Cerebellar cortex (tissue), 1 donor: ENCODE results near the gene CEACAM3.
"Not testable (repeated sequence)": the region's sequence is repeated elsewhere in the genome, so short reads cannot be mapped to it uniquely, and the experiment has no call there.

Experiments
- DNase-seq: peaks from one replicate; pipeline ENCODE4 v3.0.0-alpha.2; 2015; ENCODE audit warnings: low spot score

CEACAM3 gene

DNA sequence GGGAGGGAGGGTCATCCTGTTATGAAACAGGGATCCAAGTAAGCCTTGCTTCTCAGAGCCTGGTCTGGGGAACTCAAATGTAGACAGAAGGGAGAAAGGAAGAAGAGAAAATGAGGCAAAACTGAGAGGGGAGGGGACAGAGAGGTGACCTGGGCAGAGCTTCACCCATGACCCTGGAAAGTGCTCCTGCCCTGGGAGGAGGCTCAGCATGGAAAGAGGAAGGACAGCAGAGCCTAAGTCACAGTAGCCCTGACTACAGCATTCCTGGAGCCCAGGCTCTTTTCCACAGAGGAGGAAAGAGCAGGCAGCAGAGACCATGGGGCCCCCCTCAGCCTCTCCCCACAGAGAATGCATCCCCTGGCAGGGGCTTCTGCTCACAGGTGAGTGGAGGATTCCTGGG lies at the start of gene CEACAM3:
CEACAM3 (plus strand) TSS at position 226 of the 400 bp plus-strand sequence; CDS start at position 317, 91 bp downstream.
- no peak for DNase-seq

DNA sequence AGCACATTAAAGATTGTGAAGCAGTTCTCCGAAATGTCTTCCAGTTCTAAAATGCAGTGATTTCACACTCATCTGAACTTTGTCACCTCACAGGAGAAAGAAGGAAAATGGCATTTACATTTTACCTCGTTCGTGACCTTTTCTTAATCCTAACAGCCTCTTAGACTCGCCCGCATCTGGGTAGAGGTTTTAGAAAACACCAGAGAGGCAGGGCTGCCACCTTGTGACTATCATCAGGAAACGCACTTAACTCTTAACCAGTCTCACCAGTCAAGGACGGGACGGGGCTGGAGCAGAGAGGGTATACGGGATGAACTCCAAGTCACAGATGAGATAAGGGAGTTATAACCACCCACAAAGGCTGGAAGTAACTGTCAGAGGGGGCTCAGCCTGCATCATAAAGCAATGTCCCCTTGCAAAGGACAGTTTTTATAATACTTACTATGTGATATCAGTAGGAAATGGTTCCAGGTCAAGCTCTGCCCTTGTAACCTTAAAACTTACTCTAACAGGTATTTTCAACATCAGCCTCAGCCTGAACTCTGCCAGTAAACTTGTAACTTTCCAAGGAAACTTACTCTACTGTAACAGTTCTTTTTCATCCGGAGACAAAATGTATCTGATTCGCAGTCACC lies 49.7 kb upstream of the CEACAM3 start:
- DNase-seq, result peak; percentile 58

GRCh38 chr19:41748012-41748411 lies 48.4 kb upstream of the CEACAM3 start:
- DNase-seq, result no peak

DNA sequence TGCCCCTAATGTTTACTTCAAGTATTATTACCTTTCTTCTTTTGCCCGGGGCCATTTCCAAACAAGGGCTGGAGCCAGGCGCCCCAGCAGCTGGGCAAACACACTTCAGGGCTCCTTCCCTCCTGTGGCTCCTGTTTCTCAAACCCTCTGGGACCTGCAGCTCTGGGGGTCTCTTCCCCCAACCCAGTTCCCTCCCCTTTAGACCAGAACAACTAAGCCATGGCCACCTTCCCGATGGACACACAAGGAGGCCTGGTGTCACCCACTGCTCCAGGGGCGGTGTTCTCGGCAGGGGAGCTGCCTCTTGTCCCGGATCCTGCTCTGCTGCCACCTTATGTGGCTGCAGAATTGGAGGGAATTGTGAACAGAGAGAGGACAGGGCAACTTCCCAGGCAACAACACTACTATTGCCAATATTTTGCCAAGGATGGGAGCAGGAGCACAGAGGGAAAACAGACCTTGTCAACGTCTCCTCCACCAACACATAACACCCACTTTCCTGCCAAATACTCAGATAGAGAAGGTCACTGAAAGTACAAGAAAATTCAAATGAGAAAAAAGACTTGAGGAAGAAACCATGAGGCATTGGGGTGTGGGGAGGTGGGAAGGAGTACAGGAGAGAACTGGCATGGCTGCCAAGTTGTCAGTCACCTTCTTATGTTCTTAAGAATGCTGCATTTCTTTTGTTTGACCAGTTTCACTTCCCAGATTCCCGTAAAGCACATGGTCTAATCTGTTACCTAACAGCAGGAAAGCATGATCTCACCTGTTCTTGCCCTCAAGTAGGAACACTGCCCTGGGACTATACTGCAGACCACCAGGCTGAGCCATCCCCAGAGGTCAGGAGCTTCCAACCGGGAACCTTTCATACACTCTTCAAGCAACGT lies 45.9 kb upstream of the CEACAM3 start:
- not testable (repeated sequence) for DNase-seq

DNA sequence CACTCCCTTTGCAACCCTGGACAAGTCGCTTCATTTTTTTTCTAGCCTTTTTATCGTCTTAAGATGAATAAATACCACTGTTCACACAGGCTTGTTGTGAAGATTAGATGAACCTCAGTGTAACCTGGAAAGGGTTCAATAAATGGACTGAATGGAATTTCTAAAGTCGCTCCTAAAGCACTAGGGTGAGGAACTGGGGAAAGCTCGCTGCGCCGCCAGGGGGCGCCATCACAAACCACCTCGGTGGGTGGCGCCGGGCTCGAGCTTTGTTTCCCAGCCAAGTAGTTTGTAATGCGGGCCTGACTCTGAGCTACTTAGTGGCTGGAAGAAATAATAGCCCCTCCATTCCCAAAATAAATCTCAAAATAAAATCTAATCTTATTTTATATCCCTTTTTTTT lies 43.2 kb upstream of the CEACAM3 start:
- peak; percentile 15 for DNase-seq

GRCh38 chr19:41753936-41754529 lies 42.4 kb upstream of the CEACAM3 start:
- DNase-seq, result peak; percentile 36

DNA sequence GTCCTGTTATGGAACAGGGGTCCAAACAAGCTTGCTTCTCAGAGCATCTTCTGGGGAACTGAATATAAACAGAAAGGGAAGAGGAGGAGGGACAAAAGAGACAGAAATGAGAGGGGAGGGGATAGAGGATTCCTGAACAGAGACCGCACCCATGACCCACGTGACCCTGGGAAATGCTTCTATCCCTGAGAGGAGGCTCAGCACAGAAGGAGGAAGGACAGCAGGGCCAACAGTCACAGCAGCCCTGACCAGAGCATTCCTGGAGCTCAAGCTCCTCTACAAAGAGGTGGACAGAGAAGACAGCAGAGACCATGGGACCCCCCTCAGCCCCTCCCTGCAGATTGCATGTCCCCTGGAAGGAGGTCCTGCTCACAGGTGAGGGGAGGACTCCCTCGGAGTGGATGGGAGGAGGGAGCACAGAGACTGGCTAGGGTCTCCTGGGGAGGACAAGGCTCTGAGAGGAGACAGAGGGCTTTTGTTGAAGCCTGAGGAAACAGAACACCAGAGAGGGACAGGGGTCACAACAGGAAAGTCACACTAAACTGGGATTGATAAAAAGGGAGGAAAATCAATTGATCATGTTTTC lies 41.0 kb upstream of the CEACAM3 start, which contains the start of gene CEACAM6:
CEACAM6 (plus strand) TSS at position 203 of the 586 bp plus-strand sequence; CDS start at position 312, 109 bp downstream.
- no peak for DNase-seq

DNA sequence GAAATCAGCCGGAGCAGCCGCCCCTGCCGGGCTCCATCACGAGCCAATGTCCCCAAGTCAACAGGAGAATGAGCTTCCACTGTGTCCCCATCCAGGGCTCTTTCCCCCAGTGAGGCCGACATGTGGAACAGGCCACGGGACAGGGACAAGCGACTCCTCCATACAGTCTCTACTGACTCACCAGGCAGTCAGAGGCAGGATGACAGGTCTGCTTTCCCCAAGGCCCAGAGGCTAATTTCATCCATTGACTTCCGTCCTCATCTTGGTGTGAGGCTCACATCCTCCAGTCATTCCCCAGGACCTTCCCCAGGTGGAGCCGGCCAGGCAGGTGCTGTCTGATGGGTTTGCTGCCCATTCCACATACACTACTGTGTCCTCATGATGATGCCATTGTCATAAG lies 37.5 kb upstream of the CEACAM3 start:
- DNase-seq, result peak; percentile 2

GRCh38 chr19:41767115-41767514 lies 29.3 kb upstream of the CEACAM3 start:
- DNase-seq, result no peak

DNA sequence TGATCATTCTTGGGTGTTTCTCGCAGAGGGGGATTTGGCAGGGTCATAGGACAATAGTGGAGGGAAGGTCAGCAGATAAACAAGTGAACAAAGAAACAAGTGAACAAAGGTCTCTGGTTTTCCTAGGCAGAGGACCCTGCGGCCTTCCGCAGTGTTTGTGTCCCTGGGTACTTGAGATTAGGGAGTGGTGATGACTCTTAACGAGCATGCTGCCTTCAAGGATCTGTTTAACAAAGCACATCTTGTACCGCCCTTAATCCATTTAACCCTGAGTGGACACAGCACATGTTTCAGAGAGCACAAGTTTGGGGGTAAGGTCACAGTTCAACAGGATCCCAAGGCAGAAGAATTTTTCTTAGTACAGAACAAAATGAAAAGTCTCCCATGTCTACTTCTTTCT lies 28.3 kb upstream of the CEACAM3 start:
- DNase-seq, result not testable (repeated sequence)

GRCh38 chr19:41769608-41770007 lies 26.8 kb upstream of the CEACAM3 start:
- DNase-seq, result no peak

DNA sequence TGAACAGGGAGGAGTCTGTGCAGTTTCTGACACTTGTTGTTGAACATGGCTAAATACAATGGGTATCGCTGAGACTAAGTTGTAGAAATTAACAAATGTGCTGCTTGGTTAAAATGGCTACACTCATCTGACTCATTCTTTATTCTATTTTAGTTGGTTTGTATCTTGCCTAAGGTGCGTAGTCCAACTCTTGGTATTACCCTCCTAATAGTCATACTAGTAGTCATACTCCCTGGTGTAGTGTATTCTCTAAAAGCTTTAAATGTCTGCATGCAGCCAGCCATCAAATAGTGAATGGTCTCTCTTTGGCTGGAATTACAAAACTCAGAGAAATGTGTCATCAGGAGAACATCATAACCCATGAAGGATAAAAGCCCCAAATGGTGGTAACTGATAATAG lies 25.0 kb upstream of the CEACAM3 start:
- DNase-seq, result no peak

- DNase-seq, result no peak
These were observed 21.8 kb upstream of the CEACAM3 start for GRCh38 chr19:41774515-41774980.

- no peak for DNase-seq
These were observed 19.7 kb upstream of the CEACAM3 start for GRCh38 chr19:41776700-41777099.

GRCh38 chr19:41783612-41784011 lies 12.8 kb upstream of the CEACAM3 start:
- no peak for DNase-seq

DNA sequence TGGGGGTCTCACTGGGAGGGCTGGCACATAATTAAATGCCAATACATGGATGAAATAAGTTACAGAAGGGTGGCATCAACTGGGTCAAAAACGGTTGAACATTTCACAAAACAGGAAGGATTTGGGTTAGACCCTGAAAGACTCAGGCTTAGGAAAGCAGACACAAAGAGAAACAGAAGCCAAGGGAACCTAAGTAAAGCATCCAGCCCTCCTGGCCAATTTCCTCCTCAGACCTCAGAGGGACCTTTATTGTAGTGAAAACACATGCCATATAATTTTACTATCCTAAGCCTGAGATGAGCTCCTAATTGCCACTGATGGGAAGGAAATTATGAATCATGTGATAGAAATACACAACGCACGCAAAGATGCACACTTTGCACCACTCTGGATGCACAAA lies 12.1 kb upstream of the CEACAM3 start:
- DNase-seq, result no peak

GRCh38 chr19:41784743-41785142 lies 11.6 kb upstream of the CEACAM3 start:
- no peak for DNase-seq

DNA sequence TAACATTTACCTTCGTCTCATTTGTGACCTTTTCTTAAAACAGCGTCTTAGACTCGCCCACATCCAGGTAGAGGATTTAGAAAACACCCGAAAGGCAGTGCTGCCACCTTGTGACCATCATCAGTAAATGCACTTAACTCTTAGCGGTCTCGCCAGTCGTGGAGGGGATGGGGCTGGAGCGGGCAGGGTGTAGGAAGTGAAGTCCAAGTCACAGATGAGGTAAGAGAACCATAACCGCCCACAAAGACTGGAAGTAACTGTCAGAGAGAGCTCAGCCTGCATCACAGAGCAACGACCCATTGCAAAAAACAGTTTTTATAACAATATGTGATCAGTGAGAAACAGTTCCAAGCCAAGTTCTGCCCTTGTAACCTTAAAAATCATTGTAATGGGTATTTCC lies 10.7 kb upstream of the CEACAM3 start:
- peak; percentile 69 for DNase-seq

- DNase-seq, result no peak
These were observed 9.3 kb upstream of the CEACAM3 start for GRCh38 chr19:41787055-41787454.

GRCh38 chr19:41788518-41788917 lies 7.9 kb upstream of the CEACAM3 start:
- DNase-seq, result not testable (repeated sequence)

GRCh38 chr19:41789053-41789452 lies 7.3 kb upstream of the CEACAM3 start:
- not testable (repeated sequence) for DNase-seq
